HEK293 (cell line): Measurements from ENCODE around the gene MPO.

Source experiments
- CTCF ChIP-seq: fragments of 450-650 bp; formaldehyde crosslinking; IDR thresholded peaks from 2 replicates; pipeline ENCODE4 v1.5.1; 2016; ENCODE audit warnings: missing biosample characterization, missing genetic modification characterization
- ELK4 ChIP-seq: IDR thresholded peaks from 2 replicates; pipeline ENCODE4 v1.6.1; 2011; ENCODE audit warnings: mild to moderate bottlenecking, low read depth, low read length, borderline replicate concordance
- HOXC10 ChIP-seq: sonication (generic); formaldehyde crosslinking; IDR thresholded peaks from 2 replicates; pipeline ENCODE4 v1.8.1; 2023; ENCODE audit warnings: mild to moderate bottlenecking, missing genetic modification reagents
- ZBTB21 ChIP-seq: fragments of 450-650 bp; formaldehyde crosslinking; IDR thresholded peaks from 2 replicates; pipeline ENCODE4 v1.5.1; 2017; ENCODE audit warnings: missing biosample characterization, missing genetic modification characterization
- ZBTB44 ChIP-seq: fragments of 450-650 bp; IDR thresholded peaks from 2 replicates; pipeline ENCODE4 v1.5.1; 2018; ENCODE audit warnings: missing biosample characterization, mild to moderate bottlenecking, missing genetic modification characterization
- ZBTB8A ChIP-seq: fragments of 450-650 bp; formaldehyde crosslinking; IDR thresholded peaks from 2 replicates; pipeline ENCODE4 v1.5.1; 2016; ENCODE audit warnings: missing biosample characterization, missing genetic modification characterization
- ZFHX2 ChIP-seq: fragments of 450-650 bp; formaldehyde crosslinking; conservative IDR thresholded peaks from 2 replicates; pipeline ENCODE4 v1.5.1; 2016; ENCODE audit warnings: missing biosample characterization, missing genetic modification characterization
- ZNF146 ChIP-seq: fragments of 450-650 bp; formaldehyde crosslinking; IDR thresholded peaks from 2 replicates; pipeline ENCODE4 v1.5.1; 2016; ENCODE audit warnings: missing biosample characterization, missing genetic modification characterization
- ZNF221 ChIP-seq: fragments of 450-650 bp; formaldehyde crosslinking; IDR thresholded peaks from 2 replicates; pipeline ENCODE4 v1.5.1; 2017; ENCODE audit warnings: missing biosample characterization, missing genetic modification characterization, borderline replicate concordance
- ZNF423 ChIP-seq: fragments of 450-650 bp; formaldehyde crosslinking; IDR thresholded peaks from 2 replicates; pipeline ENCODE4 v1.5.1; 2016; ENCODE audit warnings: missing biosample characterization, missing genetic modification characterization
- ZNF560 ChIP-seq: fragments of 450-650 bp; formaldehyde crosslinking; IDR thresholded peaks from 2 replicates; pipeline ENCODE4 v1.5.1; 2017; ENCODE audit warnings: missing biosample characterization, missing genetic modification characterization, borderline replicate concordance
- ZNF677 ChIP-seq: fragments of 450-650 bp; IDR thresholded peaks from 2 replicates; pipeline ENCODE4 v1.5.0; 2018; ENCODE audit warnings: missing biosample characterization, mild to moderate bottlenecking, missing genetic modification characterization, moderate library complexity
- ZXDB ChIP-seq: fragments of 450-650 bp; formaldehyde crosslinking; IDR thresholded peaks from 2 replicates; pipeline ENCODE4 v1.5.1; 2016; ENCODE audit warnings: missing biosample characterization, missing genetic modification characterization

GRCh38 chr17:58302171-58302918, 21.6 kb upstream of the MPO start:
- no peak for TF ChIP-seq ZBTB8A (tag by site-specific recombination)
- TF ChIP-seq CTCF (tag by site-specific recombination) = no peak
- TF ChIP-seq ZNF423 (tag by site-specific recombination) = no peak
- no peak for TF ChIP-seq ZXDB (tag by site-specific recombination)
- TF ChIP-seq ZNF677 (tag by site-specific recombination) = no peak
- no peak for TF ChIP-seq ELK4
- no peak for TF ChIP-seq ZBTB44
- TF ChIP-seq ZFHX2 (tag by site-specific recombination) = no peak
- no peak for TF ChIP-seq ZNF221 (tag by site-specific recombination)
- TF ChIP-seq HOXC10 (CRISPR knock-in tag) = no peak
- no peak for TF ChIP-seq ZBTB21 (tag by site-specific recombination)
- no peak for TF ChIP-seq ZNF146 (tag by site-specific recombination)
- no peak for TF ChIP-seq ZNF560
